ENCODE measurements around the gene TJP1. TPM values are rescaled to one million over a fixed set of nuclear protein-coding genes. Genes with fewer than 3 reads are reported as not detected.

Gene TJP1
- total RNA-seq, 1 experiment from 2014 or later = 140 TPM

DNA sequence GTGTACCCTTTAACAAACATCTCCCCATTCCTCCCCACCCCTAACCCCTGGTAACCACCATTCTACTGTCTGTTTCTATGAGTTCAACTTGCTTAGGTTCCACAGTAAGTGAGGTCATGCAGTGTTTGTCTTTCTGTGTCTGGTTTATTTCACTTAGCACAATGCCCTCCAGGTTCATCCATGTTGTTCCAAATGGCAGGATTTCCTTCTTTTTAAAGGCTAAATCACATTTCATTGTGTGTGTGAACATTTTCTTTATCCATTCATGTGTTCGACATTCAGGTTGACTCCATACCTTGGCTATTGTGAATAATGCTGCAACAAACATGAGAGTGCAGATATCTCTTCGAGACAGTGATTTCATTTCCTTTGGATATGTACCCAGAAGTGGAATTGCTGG is 62.7 kb downstream of the TJP1 start:
- Histone ChIP-seq H3K9me3 (ENCODE audit: control insufficient read depth, low read depth, low read length) (no peaks in the 10 kb centered on the region), H4K8ac (replicated peaks; ENCODE audit: insufficient read length, low read depth, low read length) (no peak overlapping the region), H3T11ph (ENCODE audit: low read length) (no peak overlapping the region), H3K27me3 (ENCODE audit: insufficient read depth, low read length) (no peaks in the 10 kb centered on the region), H2AK5ac (ENCODE audit: insufficient read length, low read length) (no peak overlapping the region), H3K4me2 (ENCODE audit: insufficient read depth, insufficient read length, low read length) (no peak overlapping the region), H4K5ac (ENCODE audit: insufficient read length, low read depth, low read length) (no peak overlapping the region), H2BK15ac (ENCODE audit: low read depth, low read length) (no peak overlapping the region), H3K4ac (ENCODE audit: low read depth, low read length) (no peak overlapping the region), H3K14ac (ENCODE audit: insufficient read depth, low read length) (no peak overlapping the region), H2BK12ac (ENCODE audit: insufficient read length, low read depth, low read length) (no peak overlapping the region), H3K23me2 (ENCODE audit: insufficient read length, low read depth, low read length, poor library complexity, severe bottlenecking) (no peaks in the 10 kb centered on the region), H4K20me1 (ENCODE audit: control insufficient read depth, insufficient read depth, insufficient read length) (no peaks in the 10 kb centered on the region), H3K18ac (ENCODE audit: insufficient read length, low read depth, low read length) (no peak overlapping the region), H2AFZ (ENCODE audit: low read length) (no peak overlapping the region), H2BK20ac (ENCODE audit: low read depth, low read length, poor library complexity, severe bottlenecking) (no peak overlapping the region), H3K27ac (ENCODE audit: insufficient read length, low read depth, low read length) (no peak overlapping the region), H3K56ac (ENCODE audit: insufficient read length, low read depth, low read length) (no peak overlapping the region), H3K4me1 (ENCODE audit: insufficient read depth, low read length) (peaks cover 2% of the 10 kb centered on the region; the same call in 1 of the 2 replicates), H3K23ac (ENCODE audit: insufficient read length, low read depth, low read length) (no peak overlapping the region), H3K79me1 (ENCODE audit: insufficient read depth, low read depth, low read length, poor library complexity, severe bottlenecking) (peaks cover 6% of the 10 kb centered on the region), H2BK120ac (ENCODE audit: low read depth, low read length, poor library complexity, severe bottlenecking) (no peak overlapping the region), H3K79me2 (ENCODE audit: insufficient read depth, low read length) (0 out of 2 replicates have a peak, but pooled peaks cover 2% of the 10 kb centered on the region), H3K9ac (ENCODE audit: extremely low read depth, insufficient read length, low read length) (no peak overlapping the region), H4K91ac (ENCODE audit: insufficient read length, low read depth, low read length) (no peak overlapping the region), H2BK5ac (ENCODE audit: insufficient read length, low read length) (no peak overlapping the region)
- peak overlapping the region in 2 of 3 experiments; percentile 2 to 3; a peak in 2 of 7 replicates for H3K27ac Mint-ChIP-seq
- H3K4me1 Mint-ChIP-seq = peaks cover 44% of the 10 kb centered on the region in 2 experiments
- WGBS (ENCODE audit: extremely low coverage, insufficient read length, low lambda C conversion rate) = no CpG with 5 or more reads among the region's 2 CpGs
- H3K9me3 Mint-ChIP-seq = no peaks in the 10 kb centered on the region
- TF ChIP-seq CTCF (conservative IDR thresholded peaks at IDR 0.05) = no peak
- no peak overlapping the region for H3K4me3 Mint-ChIP-seq
- H3K36me3 Mint-ChIP-seq (ENCODE audit: insufficient read depth in 1 of 3, low read depth in 3 of 3) = peaks cover 19 to 52% (median 44%) of the 10 kb centered on the region in 3 experiments; a peak in 6 of 7 replicates
- no peak for DNase-seq
- no peaks in the 10 kb centered on the region for H3K27me3 Mint-ChIP-seq (ENCODE audit: low read depth)
